Measurements from ENCODE around the gene BSN.

BSN gene

DNA sequence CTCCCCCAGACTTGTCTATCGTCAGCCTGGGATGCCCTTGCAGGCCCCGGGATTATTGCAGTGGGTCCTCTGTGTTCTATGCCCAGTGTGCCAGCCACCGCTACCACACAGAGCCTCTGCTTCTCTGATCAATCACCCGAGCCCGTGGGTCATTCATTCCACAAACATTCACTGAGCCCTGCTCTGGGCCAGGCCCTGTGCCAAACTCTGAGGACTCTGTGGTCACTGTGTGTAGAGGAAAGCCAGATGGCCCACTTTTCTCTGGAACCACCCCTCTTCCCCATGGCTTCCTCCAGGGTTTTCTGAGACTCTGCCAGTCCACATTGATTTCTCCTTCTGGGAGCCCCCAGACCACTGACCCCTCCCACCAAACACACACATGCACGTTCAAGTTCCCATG, 55.5 kb downstream of the BSN start:
- Mint-ChIP-seq H3K4me3 (no peak overlapping the region), H3K36me3 (ENCODE audit: low read depth) (peaks cover 4% of the 10 kb centered on the region), H3K27me3 (ENCODE audit: low read depth) (no peaks in the 10 kb centered on the region), H3K27ac (no peak overlapping the region), H3K4me1 (no peaks in the 10 kb centered on the region), H3K9me3 (peaks cover 5% of the 10 kb centered on the region)
- TF ChIP-seq, protein P1, sequence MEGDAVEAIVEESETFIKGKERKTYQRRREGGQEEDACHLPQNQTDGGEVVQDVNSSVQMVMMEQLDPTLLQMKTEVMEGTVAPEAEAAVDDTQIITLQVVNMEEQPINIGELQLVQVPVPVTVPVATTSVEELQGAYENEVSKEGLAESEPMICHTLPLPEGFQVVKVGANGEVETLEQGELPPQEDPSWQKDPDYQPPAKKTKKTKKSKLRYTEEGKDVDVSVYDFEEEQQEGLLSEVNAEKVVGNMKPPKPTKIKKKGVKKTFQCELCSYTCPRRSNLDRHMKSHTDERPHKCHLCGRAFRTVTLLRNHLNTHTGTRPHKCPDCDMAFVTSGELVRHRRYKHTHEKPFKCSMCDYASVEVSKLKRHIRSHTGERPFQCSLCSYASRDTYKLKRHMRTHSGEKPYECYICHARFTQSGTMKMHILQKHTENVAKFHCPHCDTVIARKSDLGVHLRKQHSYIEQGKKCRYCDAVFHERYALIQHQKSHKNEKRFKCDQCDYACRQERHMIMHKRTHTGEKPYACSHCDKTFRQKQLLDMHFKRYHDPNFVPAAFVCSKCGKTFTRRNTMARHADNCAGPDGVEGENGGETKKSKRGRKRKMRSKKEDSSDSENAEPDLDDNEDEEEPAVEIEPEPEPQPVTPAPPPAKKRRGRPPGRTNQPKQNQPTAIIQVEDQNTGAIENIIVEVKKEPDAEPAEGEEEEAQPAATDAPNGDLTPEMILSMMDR (IDR thresholded peaks at IDR 0.05; ENCODE audit: unreplicated experiment in 3 of 3), result no peak

DNA sequence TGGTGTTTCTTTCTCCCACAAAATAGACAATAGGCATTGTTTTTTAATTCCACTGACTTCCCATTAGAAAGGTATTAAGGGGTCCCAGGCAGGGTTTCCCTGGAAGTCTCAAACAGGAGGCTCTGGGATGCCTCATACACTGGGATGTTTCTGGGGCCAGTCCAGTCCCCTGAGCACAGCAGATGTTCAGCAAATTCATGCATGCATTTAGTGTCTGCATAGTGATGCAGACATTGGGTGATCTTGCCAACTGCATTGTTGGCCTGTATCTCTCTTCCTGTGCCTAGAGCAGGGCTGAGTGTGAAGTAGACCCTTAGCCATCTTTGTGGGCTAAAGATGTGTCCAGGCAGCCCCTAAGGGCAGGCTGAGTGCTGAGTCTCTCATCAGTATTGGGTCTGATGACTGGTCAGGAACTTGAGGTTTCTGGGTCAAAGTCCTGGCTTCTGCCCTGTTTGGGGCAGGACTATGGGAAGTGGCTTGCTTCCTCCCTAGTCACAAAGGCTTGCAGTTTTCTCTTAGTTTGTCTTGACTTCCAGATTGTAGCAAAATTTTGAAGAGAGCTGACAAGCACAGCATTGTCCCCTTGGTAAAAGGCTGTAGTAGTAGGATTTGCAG, 56.5 kb downstream of the BSN start:
- no peaks in the 10 kb centered on the region for H3K27me3 Mint-ChIP-seq (ENCODE audit: low read depth)
- TF ChIP-seq, protein P1 (IDR thresholded peaks at IDR 0.05; ENCODE audit: unreplicated experiment in 3 of 3), result no peak
- peaks cover 5% of the 10 kb centered on the region for H3K9me3 Mint-ChIP-seq
- no peak overlapping the region for H3K4me3 Mint-ChIP-seq
- peaks cover 4% of the 10 kb centered on the region for H3K36me3 Mint-ChIP-seq (ENCODE audit: low read depth)
- H3K4me1 Mint-ChIP-seq, result peaks cover 3% of the 10 kb centered on the region
- no peak overlapping the region for H3K27ac Mint-ChIP-seq

DNA sequence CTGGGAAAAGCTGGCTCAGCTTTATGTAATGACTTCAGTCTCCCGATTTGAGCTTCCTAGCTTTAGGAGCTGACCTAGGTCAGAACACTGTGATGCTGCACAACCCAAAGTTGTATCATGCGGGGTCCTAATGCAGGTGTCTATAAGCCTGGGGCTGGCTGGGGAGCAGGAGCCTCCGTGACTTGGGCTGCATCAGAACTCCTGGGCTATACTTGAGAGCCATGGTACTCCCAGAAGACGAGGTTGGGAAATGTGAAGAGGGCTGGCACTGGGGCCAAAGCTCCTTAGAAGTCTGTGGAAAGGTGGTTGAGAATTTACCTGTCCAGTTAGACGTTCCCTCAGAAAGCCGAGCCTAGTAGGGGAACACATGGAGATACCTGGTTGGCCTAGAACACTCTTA, 57.0 kb downstream of the BSN start:
- TF ChIP-seq, protein P1 (IDR thresholded peaks at IDR 0.05; ENCODE audit: unreplicated experiment in 3 of 3), result no peak
- H3K9me3 Mint-ChIP-seq, result peaks cover 5% of the 10 kb centered on the region

DNA sequence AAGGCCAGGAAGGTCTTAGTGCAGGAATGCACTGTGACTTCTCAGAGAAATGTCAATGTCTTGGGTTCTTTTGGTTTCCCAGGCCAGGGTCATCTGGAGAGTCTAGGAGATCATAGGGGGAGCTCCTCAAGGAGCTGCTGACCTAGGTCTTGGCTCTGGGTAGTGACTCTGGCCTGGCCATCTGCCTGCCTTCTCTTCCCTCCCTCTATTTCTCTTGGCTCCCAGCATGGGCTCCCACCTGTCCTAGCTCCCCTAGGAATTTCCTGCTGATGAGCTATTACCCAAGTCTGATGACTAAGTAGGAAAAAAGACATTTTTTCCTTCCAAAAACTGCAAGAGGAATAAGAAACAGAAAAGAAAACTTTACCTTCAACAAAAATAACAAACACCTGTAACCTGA, 57.4 kb downstream of the BSN start:
- Mint-ChIP-seq H3K4me1 (peaks cover 13% of the 10 kb centered on the region), H3K27me3 (ENCODE audit: low read depth) (no peaks in the 10 kb centered on the region), H3K4me3 (no peak overlapping the region), H3K27ac (no peak overlapping the region), H3K36me3 (ENCODE audit: low read depth) (peaks cover 4% of the 10 kb centered on the region), H3K9me3 (peaks cover 5% of the 10 kb centered on the region)
- TF ChIP-seq, protein P1 (IDR thresholded peaks at IDR 0.05; ENCODE audit: unreplicated experiment in 3 of 3), result no peak

More for the DNA sequence above, 57.0 kb downstream of the BSN start:
- Mint-ChIP-seq H3K4me1 (peaks cover 8% of the 10 kb centered on the region), H3K4me3 (no peak overlapping the region), H3K27ac (no peak overlapping the region), H3K27me3 (ENCODE audit: low read depth) (no peaks in the 10 kb centered on the region), H3K36me3 (ENCODE audit: low read depth) (peaks cover 4% of the 10 kb centered on the region)

DNA sequence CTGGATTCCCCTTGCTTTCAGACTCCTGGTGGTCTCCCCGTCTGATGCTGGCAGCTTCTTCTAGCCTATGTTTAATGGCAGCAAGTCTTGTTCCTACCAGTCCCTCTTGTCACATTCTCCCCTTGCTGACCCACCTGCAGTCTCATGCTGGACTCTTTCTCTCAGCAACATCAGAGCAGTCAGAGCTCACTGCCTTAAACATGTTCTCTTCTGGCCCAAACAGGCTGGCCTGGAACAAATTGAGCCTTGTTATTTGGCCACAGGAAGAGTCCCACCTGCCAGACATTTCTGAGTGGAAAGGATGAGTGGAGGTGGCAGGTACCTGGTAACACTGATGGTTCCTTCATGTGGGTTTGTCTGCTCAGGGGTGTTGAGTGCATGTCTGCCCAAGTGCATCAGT, 60.7 kb downstream of the BSN start:
- TF ChIP-seq, protein P1 (IDR thresholded peaks at IDR 0.05; ENCODE audit: unreplicated experiment in 3 of 3), result no peak
- Mint-ChIP-seq H3K4me1 (peaks cover 26% of the 10 kb centered on the region), H3K36me3 (ENCODE audit: low read depth) (peaks cover 4% of the 10 kb centered on the region), H3K27ac (peak overlapping the region; percentile 6 to 96 (median 27)), H3K9me3 (peaks cover 5% of the 10 kb centered on the region), H3K4me3 (no peak overlapping the region), H3K27me3 (ENCODE audit: low read depth) (no peaks in the 10 kb centered on the region)

DNA sequence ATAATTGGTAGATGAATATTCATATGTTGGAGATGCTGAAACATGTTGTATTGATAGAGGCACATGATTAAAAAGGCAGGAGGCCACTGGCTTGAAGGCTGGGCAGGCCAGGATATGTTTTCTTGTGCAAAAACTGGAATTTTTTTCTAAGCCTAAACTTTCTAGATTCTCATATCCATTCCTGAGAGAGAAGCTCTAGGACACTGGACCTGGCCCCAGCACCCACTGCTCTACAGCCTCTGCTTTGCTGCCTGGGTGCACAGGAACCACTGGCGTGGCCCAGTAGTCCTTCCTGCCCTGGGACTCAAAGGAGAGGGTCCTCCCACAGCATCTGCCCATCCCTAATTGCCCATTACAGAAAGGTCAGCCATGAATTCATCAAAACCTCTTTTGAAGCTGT, 61.8 kb downstream of the BSN start:
- peaks cover 5% of the 10 kb centered on the region for H3K9me3 Mint-ChIP-seq
- TF ChIP-seq, protein P1 (IDR thresholded peaks at IDR 0.05; ENCODE audit: unreplicated experiment in 3 of 3), result no peak
- H3K4me1 Mint-ChIP-seq, result peaks cover 26% of the 10 kb centered on the region
- peak overlapping the region; percentile 96 to 98 (median 96) for H3K27ac Mint-ChIP-seq
- H3K27me3 Mint-ChIP-seq (ENCODE audit: low read depth), result no peaks in the 10 kb centered on the region
- no peak overlapping the region for H3K4me3 Mint-ChIP-seq
- H3K36me3 Mint-ChIP-seq (ENCODE audit: low read depth), result peaks cover 4% of the 10 kb centered on the region

All from nephron (organoid).